GM10248 (cell line): Measurements from ENCODE around the gene DEK.
"Not testable (repeated sequence)": the region's sequence is repeated elsewhere in the genome, so short reads cannot be mapped to it uniquely, and the experiment has no call there.

ENCODE experiments used
- CTCF ChIA-PET: fragments of 300-600 bp; sonication (Branson Sonifier 250); formaldehyde crosslinking; extraction: SDS; loops from one replicate; lab custom pipeline; 2021; ENCODE audit warnings: antibody characterized with exemption; lab: Yijun Ruan, JAX
- POLR2A ChIA-PET: fragments of 350-650 bp; sonication (Branson Sonifier 250); formaldehyde crosslinking; extraction: SDS; loops from one replicate; lab custom pipeline; 2020; ENCODE audit warnings: antibody characterized with exemption; lab: Yijun Ruan, JAX
- DNase-seq: peaks from one replicate; pipeline ENCODE4 v3.0.0; 2012; ENCODE audit errors: extremely low spot score
- TF ChIP-seq, protein P1 (sequence below): IDR thresholded peaks from 2 replicates; pipeline ENCODE4 v1.5.1; 2012; ENCODE audit warnings: mild to moderate bottlenecking, low read depth; ENCODE audit errors: extremely low read depth, missing control alignments, control extremely low read depth

The DEK gene

DNA sequence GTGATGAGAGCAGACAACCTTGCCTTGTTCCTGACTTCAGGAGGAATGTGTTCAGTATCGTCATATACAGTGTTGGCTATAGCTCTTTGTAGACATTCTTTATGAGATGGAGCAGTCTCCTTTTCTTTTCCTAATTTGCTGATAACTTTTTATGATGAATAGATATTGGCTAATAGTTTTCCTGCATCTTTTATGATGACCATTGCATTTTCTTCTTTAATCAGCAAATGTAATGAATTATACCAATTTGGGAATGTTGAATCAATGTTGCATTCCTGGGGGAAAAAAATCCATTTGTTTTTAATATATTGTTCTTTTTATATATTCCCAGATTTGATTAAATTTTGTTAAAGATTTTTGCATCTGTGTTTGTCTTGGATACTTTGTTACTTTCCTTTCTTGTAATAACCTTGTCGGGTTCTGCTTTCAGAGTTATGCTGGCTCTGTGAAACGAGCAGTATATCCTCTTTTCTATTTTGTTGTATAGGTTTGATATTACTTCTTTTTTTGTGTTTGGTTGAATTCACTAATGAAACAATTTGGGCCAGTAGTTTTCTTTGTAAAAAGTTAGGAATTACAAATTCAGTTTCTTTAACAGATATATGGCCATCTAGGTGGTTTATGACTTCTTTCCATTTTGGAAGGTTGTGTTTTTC lies 85.2 kb downstream of the DEK start:
- DNase-seq: no peak
- POLR2A ChIA-PET: interaction anchor here (0.6 kb wide), 1 partner anchor 10 kb away, joined by 7 read pairs; no protein-coding TSS in a partner anchor
- TF ChIP-seq, protein P1, sequence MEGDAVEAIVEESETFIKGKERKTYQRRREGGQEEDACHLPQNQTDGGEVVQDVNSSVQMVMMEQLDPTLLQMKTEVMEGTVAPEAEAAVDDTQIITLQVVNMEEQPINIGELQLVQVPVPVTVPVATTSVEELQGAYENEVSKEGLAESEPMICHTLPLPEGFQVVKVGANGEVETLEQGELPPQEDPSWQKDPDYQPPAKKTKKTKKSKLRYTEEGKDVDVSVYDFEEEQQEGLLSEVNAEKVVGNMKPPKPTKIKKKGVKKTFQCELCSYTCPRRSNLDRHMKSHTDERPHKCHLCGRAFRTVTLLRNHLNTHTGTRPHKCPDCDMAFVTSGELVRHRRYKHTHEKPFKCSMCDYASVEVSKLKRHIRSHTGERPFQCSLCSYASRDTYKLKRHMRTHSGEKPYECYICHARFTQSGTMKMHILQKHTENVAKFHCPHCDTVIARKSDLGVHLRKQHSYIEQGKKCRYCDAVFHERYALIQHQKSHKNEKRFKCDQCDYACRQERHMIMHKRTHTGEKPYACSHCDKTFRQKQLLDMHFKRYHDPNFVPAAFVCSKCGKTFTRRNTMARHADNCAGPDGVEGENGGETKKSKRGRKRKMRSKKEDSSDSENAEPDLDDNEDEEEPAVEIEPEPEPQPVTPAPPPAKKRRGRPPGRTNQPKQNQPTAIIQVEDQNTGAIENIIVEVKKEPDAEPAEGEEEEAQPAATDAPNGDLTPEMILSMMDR: no peak
- CTCF ChIA-PET: no interaction called here

DNA sequence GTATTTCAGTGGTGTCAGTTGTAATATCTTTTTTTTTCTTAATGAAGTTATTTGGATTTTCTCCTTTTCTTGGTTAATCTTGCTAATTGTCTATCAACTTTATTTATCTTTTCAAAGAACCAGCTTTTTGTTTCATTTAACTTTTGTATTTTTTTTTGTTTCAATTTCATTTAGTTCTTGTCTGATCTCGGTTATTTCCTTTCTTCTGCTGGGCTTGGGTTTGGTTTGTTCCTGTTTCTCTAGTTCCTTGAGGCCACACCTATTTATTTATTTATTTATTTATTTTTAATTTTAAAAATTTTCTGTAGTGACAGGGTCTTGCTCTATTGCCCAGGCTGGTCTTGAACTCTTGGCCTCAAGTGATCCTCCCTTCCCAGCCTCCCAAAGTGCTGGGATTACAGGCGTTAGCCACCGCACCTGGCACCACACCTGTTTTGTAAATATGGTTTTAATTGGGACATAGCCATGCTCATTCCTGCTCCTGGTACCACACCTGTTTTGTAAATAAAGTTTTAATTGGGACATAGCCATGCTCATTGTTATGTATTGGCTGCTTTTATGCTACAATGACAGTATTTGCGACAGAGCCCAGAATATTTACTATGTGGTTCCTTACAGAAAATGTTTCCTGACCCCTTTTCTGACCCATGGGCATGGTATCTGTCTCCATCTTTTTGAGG lies 86.9 kb downstream of the DEK start:
- POLR2A ChIA-PET: no interaction called here
- DNase-seq: no peak
- TF ChIP-seq, protein P1: no peak
- CTCF ChIA-PET: no interaction called here

DNA sequence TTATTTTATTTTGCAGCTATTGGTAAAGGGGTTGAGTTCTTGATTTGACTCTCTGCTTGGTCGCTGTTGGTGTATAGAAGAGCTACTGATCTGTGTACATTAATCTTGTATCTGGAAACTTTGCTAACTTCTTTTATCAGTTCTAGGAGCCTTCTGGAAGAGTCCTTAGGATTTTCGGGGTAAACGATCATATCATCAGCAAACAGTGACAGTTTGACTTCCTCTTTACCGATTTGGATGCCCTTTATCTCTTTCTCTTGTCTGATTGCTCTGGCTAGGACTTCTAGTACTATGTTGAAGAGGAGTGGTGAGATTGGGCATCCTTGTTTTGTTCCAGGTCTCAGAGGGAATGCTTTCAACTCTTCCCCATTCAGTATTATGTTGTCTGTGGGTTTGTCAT lies 88.1 kb downstream of the DEK start:
- POLR2A ChIA-PET, CTCF ChIA-PET, DNase-seq: not testable (repeated sequence)
